T47D (cell line): ENCODE results near the gene GGT6.

ENCODE experiments used
- DNase-seq, 2 experiments: peaks; one replicate each; pipeline versions ENCODE4 v3.0.0 to v3.0.0-alpha.2; 2011 to 2012; ENCODE audit warnings: low read depth in 1 of 2, low spot score in 1 of 2
- JUND ChIP-seq: IDR thresholded peaks from 2 replicates; pipeline ENCODE4 v1.6.1; 2012; ENCODE audit warnings: low read depth
- in situ Hi-C: cut with HindIII; loops from 2 replicates; pipeline ENCODE4 v1.10.0; 2016; ENCODE audit warnings: low sequenced_read_pairs, low pct_unique_long_range_greater_than_20kb

GGT6 gene

DNA sequence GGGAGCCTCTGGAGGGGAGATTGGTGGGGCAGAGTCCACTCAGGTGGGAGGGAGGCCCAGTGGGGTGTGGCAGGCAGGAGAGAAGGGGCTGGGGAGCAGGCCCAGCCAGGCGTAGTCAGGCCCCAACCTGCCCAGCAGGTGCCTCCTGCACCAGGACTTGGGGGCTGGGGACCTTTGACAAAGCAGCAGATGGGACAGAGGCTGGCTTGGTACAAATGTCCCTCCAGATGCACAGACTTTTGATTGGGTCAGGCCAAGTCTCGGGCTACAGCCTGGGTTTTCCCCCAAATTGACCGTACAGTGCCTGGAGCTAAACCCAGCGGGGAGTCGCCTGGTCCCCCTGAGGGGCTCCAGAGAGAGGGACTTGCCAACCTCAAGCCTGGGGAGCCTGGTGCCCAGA lies 411 bp downstream of the GGT6 start:
- DNase-seq = no peak
- in situ Hi-C loops = no loop called here
- TF ChIP-seq JUND = no peak

DNA sequence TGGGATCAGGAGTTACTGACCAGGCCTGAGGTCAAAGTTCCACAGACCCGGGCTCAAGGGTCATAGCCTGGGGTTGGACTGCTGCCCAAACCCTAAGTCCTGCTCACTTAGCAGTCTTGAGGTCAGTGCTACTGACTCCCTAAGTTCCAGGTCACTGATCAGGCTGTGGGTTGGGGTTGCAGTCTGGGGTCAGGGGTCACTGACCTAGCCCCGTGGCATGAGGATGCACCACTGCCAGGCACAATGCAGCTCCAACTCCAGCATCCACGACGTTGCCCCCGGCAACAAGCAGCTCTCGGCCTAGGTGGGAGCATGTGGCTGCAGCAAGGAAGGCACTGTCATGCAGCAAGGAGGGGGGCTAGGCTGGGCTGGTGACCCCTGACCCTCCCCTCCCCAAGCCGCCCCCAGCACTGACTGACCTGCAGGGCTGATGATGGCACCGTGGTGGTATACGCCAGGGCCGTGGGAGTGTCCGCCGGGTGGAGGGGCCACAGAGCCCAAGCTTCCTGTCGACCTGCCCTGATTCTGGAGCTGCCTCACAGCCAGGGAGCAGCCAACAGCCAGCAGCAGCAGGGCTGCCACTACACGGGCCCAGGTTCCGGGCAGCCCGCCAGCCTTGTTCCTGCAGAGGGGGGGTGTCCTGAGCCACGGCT lies 1.1 kb downstream of the GGT6 start:
- no peak for DNase-seq
- no peak for TF ChIP-seq JUND
- in situ Hi-C loops = no loop called here

DNA sequence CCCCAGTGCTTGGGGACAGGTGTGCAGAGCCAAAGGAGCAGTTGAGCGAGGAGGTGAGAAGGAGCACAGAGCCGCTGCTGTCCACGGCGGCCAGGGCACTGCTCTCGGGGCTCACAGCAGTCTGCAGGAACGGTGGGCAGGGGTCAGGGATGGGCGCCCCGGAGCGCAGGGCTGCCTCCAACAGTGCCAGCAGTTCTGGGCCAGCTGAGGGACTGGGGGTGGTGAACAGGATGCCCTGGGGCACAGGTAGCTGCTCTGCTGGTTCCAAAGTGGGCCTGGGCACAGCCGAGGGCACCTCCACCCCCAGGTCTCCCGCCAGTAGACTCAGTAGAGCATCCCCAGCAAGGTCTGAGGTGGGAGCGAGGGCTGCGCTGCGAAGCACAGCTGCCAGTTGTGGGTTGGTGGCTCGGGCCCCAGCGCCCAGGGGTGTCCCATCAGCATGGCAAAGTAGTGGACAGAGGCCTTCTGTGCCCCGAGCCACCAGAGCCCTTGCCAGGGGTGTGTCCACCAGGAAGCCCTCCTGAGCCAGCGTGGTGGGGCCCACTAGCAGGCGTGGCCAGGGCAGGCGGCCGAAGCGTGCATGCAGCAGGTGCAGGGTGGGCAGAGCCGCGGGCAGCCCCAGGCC lies 1.9 kb downstream of the GGT6 start:
- in situ Hi-C loops = no loop called here
- no peak for DNase-seq
- no peak for TF ChIP-seq JUND

DNA sequence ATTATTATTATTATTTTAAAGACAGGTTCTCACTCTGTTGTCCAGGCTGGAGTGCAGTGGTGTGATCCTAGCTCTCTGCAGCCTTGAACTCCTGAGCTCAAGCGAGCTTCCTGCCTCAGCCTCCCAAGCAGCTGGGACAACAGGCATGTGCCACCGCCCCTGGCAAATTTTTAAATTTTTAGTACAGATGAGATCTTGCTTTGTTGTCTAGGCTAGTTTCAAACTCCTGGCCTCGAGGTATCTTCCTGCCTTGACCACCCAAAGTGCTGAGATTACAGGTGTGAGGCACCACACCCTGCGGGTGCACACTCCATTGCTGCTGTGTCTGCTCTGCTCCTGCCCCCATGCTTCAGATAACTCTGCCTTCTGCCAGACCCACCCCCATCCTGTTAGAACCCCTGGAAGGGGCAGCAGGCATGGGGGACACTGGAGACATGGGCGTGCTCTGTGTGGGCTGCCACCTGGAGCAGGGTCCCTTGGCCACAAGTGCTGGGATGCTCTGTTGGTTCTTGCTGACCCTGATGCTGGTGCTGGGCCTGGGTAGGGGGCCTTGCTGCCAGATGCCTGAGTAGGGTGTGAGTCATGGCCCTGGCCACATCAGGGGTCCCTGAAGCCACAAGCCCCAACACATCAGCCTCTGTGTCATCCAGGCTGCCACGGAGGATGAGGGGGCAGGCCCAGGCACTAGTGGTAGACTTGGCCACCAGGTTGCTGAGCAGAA lies 2.6 kb downstream of the GGT6 start:
- in situ Hi-C loops = no loop called here
- TF ChIP-seq JUND = no peak
- no peak for DNase-seq

DNA sequence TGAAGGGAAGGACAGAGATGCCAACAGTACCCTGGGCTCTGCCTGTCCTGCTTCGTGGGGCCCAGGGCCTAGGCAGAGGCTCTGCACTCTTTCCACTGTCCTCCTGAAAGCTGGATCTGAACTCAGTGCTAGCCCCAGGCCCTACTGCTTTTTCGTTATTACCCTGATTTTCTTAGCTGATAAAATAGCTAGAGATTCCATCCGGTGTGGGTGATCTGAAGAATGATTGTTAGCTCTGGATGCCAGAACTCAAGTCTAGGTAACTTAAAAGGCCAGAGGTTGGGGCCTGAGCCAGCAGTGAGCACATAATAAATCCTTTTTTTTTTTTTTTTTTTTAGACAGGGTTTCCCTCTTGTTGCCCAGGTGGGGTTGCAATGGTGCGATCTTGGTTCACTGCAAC lies 3.4 kb downstream of the GGT6 start:
- no peak for TF ChIP-seq JUND
- in situ Hi-C loops = no loop called here
- no peak for DNase-seq

DNA sequence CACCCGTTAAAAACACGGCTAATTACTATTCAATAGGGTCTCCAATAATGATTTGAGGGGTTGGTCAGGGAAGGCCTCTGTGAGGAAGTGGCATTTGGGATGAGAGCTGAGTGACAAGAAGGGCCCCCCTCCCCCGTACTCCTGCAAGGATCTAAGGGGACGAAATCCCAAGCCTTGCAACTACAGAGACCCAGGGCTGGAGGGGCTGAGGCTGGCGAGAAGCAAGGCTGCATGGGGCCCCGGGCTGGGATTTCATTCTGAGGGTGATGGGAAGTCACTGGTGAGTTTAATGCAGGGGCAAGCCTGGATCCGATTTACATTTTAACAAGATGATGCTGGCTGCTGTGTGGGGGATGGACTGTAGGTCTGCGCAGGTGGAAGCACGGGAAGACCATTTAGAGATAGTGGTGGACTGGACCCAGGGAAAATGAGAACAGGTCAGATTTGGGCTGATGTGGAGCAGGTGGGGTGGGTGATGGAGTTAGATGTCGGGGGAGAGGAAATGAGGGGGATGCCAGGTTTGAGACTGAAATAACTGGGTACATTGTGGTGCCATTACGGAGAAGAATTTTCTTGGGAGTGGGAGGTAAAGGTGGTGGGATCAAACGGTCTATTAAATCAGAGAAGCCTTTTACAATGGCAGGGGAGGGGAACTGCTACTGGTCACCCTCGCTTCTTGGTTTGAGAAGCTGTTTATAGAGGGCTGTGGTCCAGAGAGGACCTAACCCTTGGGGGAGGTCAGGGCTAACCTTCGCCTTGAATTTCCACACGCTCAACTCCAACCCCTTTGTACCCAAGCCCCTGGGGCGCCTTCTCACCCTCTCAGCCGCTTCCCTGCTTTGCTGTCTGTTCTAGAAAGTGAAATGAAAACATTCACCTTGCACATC lies 4.3 kb downstream of the GGT6 start:
- DNase-seq = no peak
- in situ Hi-C loops = no loop called here
- no peak for TF ChIP-seq JUND

DNA sequence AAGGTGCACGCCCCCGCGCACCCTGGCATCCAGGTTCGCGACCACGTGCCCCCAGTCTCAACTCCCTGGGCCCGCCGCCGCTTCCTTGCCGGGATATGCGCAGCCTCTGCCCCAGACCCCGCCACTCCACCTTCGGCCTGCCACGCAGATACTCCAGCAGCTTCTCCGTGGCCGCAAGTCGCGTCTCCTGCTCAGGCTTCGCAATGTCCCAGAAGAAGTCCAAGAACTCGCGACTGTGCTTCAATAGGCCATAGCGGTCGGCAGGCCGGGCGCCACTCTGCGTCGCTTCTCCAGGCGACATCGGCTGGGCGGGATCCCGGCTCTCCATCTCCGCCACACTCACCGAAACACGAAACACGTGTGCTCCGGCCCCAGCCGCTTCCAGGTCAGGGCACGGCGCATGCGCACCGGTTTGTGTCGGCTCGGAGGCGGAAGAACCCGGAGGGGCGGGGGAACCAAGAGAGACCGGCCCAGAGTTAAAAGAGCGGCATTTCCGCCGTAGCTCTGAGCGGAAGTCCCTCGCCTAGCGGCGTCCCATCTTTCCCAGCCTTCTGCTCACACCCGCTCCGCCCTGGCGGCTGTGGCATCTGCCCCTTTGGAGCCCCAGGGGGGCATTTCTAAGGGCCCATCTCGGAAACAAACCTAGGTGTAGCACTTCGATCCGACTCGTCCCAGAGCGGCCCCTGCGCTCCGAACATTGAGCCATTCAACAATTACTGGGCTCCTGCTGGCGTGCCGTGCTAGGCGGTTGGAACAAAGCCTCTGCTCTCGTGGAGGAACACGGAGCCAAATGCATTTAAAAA lies 5.2 kb downstream of the GGT6 start, which contains the start of gene MYBBP1A:
MYBBP1A (minus strand) TSS at position 388 of the 803 bp plus-strand sequence; CDS start at position 328, 60 bp downstream.
- in situ Hi-C loops = no loop called here
- peak; percentile 94 to 96 for DNase-seq
- TF ChIP-seq JUND = no peak

DNA sequence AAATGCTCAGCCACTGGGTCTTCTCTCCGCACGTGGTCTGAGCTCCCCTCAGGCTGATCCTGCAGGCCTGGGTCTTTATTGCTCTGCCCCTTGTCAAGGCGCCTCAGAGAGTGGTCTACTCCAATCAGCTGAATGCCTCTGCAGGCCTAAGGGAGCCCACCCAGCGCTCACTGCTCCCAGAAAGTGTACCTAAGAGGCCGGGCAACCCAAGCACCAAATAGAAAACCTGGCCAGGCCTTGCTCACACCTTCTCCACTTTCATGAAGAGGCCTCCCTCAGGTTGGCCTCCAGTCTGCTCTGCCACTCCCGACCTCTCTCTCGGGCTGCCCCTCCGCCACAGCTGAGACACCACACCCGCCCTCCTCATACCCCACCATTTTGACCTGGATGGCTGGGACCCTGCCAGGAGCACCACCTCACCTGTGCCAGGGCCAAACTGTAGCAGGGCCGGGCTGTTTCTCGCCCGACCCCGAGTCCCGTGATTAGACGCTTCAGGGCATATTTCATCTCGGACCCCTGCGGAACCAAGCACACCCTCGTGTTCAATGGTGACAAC lies 5.9 kb downstream of the GGT6 start:
- in situ Hi-C loops = no loop called here

DNA sequence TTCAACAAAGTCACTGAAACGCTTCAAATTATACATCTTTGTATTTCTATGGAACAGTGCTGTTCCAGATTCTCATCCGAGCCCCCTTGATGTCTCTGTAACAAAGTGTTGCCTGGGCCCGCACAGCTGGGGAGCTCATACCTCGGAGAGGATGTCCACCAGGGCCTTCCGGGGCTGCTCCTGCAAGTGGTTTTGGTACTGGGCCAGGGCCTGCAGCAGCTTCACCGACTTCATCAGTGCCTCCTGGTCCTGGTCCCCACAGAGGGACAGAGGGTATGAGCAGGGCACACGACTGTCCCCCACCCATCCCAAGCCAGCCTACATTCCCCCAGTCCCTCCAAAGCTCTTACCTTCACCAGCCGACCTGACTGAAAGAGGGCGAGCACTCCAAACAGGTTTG lies 6.7 kb downstream of the GGT6 start:
- TF ChIP-seq JUND = no peak
- in situ Hi-C loops = no loop called here
- no peak for DNase-seq

More for the DNA sequence above, 5.9 kb downstream of the GGT6 start:
- TF ChIP-seq JUND = no peak
- no peak for DNase-seq

DNA sequence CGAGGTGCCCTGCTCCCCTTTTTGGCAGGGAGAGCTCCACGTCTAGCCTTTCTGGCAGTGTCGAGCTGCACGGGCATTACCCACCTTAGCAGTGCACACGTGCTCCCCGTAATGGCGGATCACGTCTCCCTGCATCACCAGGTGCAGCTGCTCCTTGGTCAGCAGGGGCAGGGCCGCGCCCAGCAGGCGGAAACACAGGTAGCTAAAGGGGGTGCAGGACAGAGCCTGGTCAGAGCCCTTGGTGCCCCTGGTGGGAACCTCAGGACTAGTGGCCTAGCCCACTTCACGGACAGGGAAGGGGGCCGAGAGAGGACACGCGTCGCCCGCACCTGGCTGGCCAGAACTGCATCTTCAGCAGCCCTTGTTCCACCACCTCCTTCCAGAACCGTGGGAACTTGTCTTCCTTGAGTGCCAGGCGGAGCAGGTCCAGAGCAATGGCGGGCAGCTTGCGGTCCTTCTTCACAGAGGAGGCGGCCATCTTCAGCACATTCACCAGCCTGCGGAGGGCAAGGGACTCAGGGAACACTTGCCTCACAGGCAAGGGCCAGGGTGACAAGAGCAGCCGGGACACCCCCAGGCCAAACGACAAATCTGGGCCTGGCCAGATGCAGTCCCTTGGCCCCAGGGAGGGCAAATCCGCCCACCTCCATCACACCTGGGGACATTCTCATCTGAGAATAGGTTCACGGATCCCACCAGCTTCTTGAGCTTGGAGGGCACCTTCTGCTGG lies 8.4 kb downstream of the GGT6 start:
- DNase-seq = no peak
- TF ChIP-seq JUND = no peak
- in situ Hi-C loops = no loop called here

DNA sequence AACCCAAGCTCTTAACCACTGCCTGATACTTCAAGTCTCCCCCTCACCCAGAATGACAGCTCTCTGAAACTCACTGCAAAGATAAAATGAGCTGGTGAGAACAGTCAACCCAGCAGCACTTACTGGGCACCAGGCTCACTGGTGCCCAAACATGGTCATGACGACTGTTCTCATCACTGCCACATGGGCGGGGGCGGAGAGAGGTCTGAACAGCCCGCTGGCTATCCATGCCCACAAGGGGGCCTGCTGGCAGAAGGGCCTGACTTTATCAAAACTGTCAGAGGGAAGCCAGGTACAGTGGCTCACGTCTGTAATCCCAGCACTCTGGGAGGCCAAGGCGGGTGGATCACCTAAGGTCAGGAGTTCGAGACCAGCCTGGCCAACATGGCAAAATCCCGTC lies 9.2 kb downstream of the GGT6 start:
- no peak for DNase-seq
- TF ChIP-seq JUND = no peak
- in situ Hi-C loops = no loop called here
